CD4-positive, alpha-beta T cell (primary cell): Measurements from ENCODE around the gene IRS2. TPM values are rescaled to one million over a fixed set of nuclear protein-coding genes. Genes with fewer than 3 reads are reported as not detected.

Source experiments
- ATAC-seq: fragments of 200-7000 bp; cut with Tn5 transposase; one replicate; pipeline ENCODE4 v1.10.0; 2022; ENCODE audit warnings: mild to moderate bottlenecking; ENCODE audit not compliant: poor library complexity
- CTCF ChIA-PET: fragments of 350-600 bp; sonication (Branson Sonifier 250); formaldehyde crosslinking; loops from one replicate; lab custom pipeline; 2021; ENCODE audit warnings: antibody characterized with exemption, inconsistent platforms; lab: Charles Lee
- POLR2A ChIA-PET: fragments of 350-600 bp; sonication (Branson Sonifier 250); formaldehyde crosslinking; loops from one replicate; lab custom pipeline; 2021; ENCODE audit warnings: antibody characterized with exemption, inconsistent platforms; lab: Charles Lee
- DNase-seq, 14 experiments: peaks; one replicate each; pipeline ENCODE4 v3.0.0-alpha.2; 2013 to 2020; ENCODE audit warnings: mixed read lengths in 2 of 14
- H3K27ac ChIP-seq, 2 donors: one replicate each; pipeline versions ENCODE4 v1.5.1 to v1.7.0; 2013; ENCODE audit warnings: low read length in 2 of 2, low read depth in 1 of 2, mild to moderate bottlenecking in 1 of 2
- H3K27me3 ChIP-seq, 2 experiments: 1 replicate in 1 of 2; 2 replicates in 1 of 2; pipeline versions ENCODE4 v1.6.1 to v1.7.0; 2013; ENCODE audit warnings: low read length in 2 of 2, control low read depth in 1 of 2, mild to moderate bottlenecking in 1 of 2, moderate library complexity in 1 of 2; ENCODE audit not compliant: insufficient read depth in 2 of 2, control insufficient read depth in 1 of 2
- H3K36me3 ChIP-seq: one replicate; pipeline ENCODE4 v1.6.1; 2013; ENCODE audit warnings: low read length, control low read depth; ENCODE audit not compliant: insufficient read depth
- H3K4me1 ChIP-seq: one replicate; pipeline ENCODE4 v1.6.1; 2013; ENCODE audit warnings: low read length, control low read depth; ENCODE audit not compliant: insufficient read depth
- H3K4me3 ChIP-seq: one replicate; pipeline ENCODE4 v1.5.1; 2013; ENCODE audit warnings: mild to moderate bottlenecking, low read length, moderate library complexity
- H3K9me3 ChIP-seq, 2 experiments: 1 replicate in 1 of 2; 2 replicates in 1 of 2; pipeline versions ENCODE4 v1.6.1 to v1.7.0; 2013; ENCODE audit warnings: low read length in 2 of 2, mild to moderate bottlenecking in 2 of 2, control low read depth in 1 of 2, moderate library complexity in 1 of 2; ENCODE audit not compliant: control insufficient read depth in 1 of 2, insufficient read depth in 1 of 2
- H3K27ac Mint-ChIP-seq: one replicate; pipeline ENCODE4 v1.8.0; 2020; ENCODE audit warnings: mixed read lengths
- H3K27me3 Mint-ChIP-seq: one replicate; pipeline ENCODE4 v1.8.0; 2021; ENCODE audit warnings: mixed read lengths
- H3K36me3 Mint-ChIP-seq: one replicate; pipeline ENCODE4 v1.8.0; 2021; ENCODE audit warnings: low read depth, mixed read lengths
- H3K4me1 Mint-ChIP-seq: one replicate; pipeline ENCODE4 v1.8.0; 2021; ENCODE audit warnings: low read depth, mixed read lengths
- H3K4me3 Mint-ChIP-seq: one replicate; pipeline ENCODE4 v1.8.0; 2020; ENCODE audit warnings: mild to moderate bottlenecking, mixed read lengths
- H3K9me3 Mint-ChIP-seq: one replicate; pipeline ENCODE4 v1.8.0; 2020; ENCODE audit warnings: mixed read lengths
- intact Hi-C, 2 experiments: fragments of 100-400 bp; cut with DNase I in 1 of 2; cut with micrococcal nuclease in 1 of 2; formaldehyde crosslinking; loops; one replicate each; pipeline versions ENCODE4 v1.15.1 to v1.9.0; 2023 to 2025; cut with DNase I, micrococcal nuclease
- total RNA-seq, 174 experiments: library from RNA in 2 of 174; stranded (reverse) in 2 of 174; gene quantifications; one replicate each; pipeline ENCODE4 v1.2.3 and lab custom pipeline; 2021 to 2026
- TF ChIP-seq, protein P1 (sequence below): fragments of 200-600 bp; IDR thresholded peaks from one replicate; pipeline ENCODE4 v1.8.0; 2022; ENCODE audit warnings: antibody characterized with exemption, mild to moderate bottlenecking

The IRS2 gene
- total RNA-seq, 2 experiments from 2014 or later = 188 to 193 TPM

DNA sequence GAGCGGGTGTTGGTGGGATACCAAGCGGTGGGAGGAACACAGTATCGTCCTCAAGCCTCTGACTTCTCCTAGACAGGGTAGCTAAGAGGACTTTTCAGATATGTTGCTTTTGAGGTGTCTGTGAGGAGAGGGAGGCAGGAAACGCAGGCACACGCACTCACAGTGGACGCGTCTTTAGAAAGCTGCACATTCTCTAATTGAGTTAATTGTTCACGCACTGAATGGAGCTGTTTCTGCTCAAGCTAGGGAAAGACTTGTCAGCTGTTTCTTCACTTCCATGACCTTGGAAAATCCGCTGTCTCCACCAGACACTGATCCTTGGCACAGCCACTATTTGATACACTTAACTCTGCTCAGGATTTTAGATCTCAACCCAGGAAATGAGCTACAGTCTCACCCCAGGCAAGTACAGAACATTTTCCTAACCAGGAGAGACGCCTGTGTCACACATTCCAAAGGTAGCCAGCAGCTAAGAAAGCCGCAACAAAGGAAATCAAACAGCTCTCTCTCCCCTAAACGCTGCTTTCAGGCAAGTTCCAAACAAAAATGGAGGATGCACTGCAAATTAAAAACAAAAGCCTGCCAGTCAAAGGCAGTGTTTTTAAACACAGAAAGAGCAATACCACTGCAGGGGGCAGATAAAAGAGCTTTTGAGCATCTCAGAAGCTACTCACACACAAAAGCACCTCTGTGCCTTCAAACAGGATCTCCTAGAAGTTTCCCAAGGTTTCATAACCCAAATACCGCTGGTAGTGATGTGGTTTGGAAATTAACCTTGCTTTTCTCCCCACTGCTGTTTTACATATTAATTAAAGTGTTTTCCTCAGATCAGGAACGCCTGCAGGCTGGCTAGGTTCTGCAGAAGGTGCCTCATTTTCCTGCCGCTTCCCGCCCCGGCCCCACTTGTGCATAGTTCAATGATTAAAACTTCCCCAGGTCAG, 57.3 kb downstream of the IRS2 start:
- Mint-ChIP-seq H3K36me3 (no peaks in the 10 kb centered on the region), H3K27me3 (peaks cover 17% of the 10 kb centered on the region), H3K4me1 (no peaks in the 10 kb centered on the region), H3K4me3 (no peak overlapping the region), H3K9me3 (no peaks in the 10 kb centered on the region), H3K27ac (no peak overlapping the region)
- Histone ChIP-seq H3K36me3 (no peaks in the 10 kb centered on the region), H3K9me3 (no peaks in the 10 kb centered on the region), H3K4me3 (no peak overlapping the region), H3K27ac (no peak overlapping the region), H3K4me1 (peaks cover 9% of the 10 kb centered on the region), H3K27me3 (no peaks in the 10 kb centered on the region)
- TF ChIP-seq, protein P1, sequence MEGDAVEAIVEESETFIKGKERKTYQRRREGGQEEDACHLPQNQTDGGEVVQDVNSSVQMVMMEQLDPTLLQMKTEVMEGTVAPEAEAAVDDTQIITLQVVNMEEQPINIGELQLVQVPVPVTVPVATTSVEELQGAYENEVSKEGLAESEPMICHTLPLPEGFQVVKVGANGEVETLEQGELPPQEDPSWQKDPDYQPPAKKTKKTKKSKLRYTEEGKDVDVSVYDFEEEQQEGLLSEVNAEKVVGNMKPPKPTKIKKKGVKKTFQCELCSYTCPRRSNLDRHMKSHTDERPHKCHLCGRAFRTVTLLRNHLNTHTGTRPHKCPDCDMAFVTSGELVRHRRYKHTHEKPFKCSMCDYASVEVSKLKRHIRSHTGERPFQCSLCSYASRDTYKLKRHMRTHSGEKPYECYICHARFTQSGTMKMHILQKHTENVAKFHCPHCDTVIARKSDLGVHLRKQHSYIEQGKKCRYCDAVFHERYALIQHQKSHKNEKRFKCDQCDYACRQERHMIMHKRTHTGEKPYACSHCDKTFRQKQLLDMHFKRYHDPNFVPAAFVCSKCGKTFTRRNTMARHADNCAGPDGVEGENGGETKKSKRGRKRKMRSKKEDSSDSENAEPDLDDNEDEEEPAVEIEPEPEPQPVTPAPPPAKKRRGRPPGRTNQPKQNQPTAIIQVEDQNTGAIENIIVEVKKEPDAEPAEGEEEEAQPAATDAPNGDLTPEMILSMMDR = no peak
- DNase-seq = no peak
- CTCF ChIA-PET = no interaction called here
- no peak for ATAC-seq
- intact Hi-C loops = no loop called here
- POLR2A ChIA-PET = no interaction called here

DNA sequence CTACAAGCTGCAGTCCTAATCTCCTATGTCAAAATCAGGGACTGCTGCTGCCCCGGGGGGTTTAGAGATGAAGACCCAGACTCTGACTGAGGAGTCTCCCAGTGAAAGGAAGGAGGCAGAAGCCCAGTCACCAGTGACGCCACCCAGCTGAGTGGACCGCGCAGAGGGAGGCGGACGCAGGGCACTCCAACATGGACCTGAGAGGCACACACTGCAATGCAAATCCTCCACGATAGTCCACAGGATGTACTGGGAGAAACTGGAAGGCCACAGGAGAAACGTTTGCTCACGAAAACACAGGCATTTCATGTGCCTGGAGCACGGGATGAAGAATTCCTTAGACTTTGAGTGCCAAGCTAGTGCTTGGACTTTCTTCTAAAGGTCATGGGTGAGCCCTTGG, 58.3 kb downstream of the IRS2 start:
- H3K9me3 ChIP-seq = no peaks in the 10 kb centered on the region
- H3K9me3 Mint-ChIP-seq = no peaks in the 10 kb centered on the region
- no peaks in the 10 kb centered on the region for H3K36me3 Mint-ChIP-seq
- no peak overlapping the region for H3K27ac ChIP-seq
- no peaks in the 10 kb centered on the region for H3K4me1 Mint-ChIP-seq
- H3K27me3 ChIP-seq = no peaks in the 10 kb centered on the region
- DNase-seq = no peak
- H3K4me3 ChIP-seq = no peak overlapping the region
- no peaks in the 10 kb centered on the region for H3K36me3 ChIP-seq
- H3K4me3 Mint-ChIP-seq = no peak overlapping the region
- CTCF ChIA-PET = no interaction called here
- ATAC-seq = no peak
- intact Hi-C loops = no loop called here
- TF ChIP-seq, protein P1 = no peak
- H3K27me3 Mint-ChIP-seq = peaks cover 13% of the 10 kb centered on the region
- POLR2A ChIA-PET = no interaction called here
- no peak overlapping the region for H3K27ac Mint-ChIP-seq
- H3K4me1 ChIP-seq = no peaks in the 10 kb centered on the region

DNA sequence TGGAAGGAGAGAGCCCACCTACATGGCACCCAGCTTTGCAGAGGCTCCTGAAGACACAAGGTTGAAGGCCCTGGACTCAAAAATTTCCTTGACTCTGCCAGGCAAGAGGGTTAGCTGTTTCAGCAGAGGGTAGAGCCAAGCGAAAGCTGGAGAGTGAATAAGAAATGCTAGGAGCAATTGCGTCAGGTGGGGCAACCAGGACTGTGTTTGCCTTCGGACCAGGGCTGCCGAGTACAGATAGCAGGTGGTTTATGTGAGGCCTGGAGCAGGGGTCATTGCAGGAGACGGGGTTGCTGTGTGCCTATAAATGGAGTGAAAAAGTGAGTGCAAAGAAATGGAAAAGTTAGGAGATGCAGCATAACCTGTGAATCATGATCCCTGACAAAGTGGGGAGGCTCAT, 59.1 kb downstream of the IRS2 start:
- H3K27ac Mint-ChIP-seq = no peak overlapping the region
- Histone ChIP-seq H3K27me3 (no peaks in the 10 kb centered on the region), H3K4me1 (no peaks in the 10 kb centered on the region), H3K27ac (no peak overlapping the region), H3K4me3 (no peak overlapping the region), H3K9me3 (no peaks in the 10 kb centered on the region), H3K36me3 (no peaks in the 10 kb centered on the region)
- ChIA-PET CTCF (no interaction called here), POLR2A (no interaction called here)
- H3K4me3 Mint-ChIP-seq = no peak overlapping the region
- ATAC-seq = no peak
- TF ChIP-seq, protein P1 = no peak
- H3K36me3 Mint-ChIP-seq = no peaks in the 10 kb centered on the region
- H3K4me1 Mint-ChIP-seq = no peaks in the 10 kb centered on the region
- peaks cover 13% of the 10 kb centered on the region for H3K27me3 Mint-ChIP-seq
- no peaks in the 10 kb centered on the region for H3K9me3 Mint-ChIP-seq
- intact Hi-C loops = no loop called here
- no peak for DNase-seq
